Measurements from ENCODE around the gene TOR2A. TPM values are rescaled to one million over a fixed set of nuclear protein-coding genes. Genes with fewer than 3 reads are reported as not detected.

TOR2A gene
- polyA plus RNA-seq, 1 donor = 16.5 TPM

GRCh38 chr9:127777368-127777980, 42.4 kb upstream of the TOR2A start:
- H3K9me3 ChIP-seq (ENCODE audit: control insufficient read depth, low read depth, low read length) = no peaks in the 10 kb centered on the region
- no peak overlapping the region for H3K4me3 ChIP-seq (ENCODE audit: low read length)
- H3K27ac ChIP-seq (ENCODE audit: low read length) = no peak overlapping the region
- no peaks in the 10 kb centered on the region for H3K4me1 ChIP-seq (ENCODE audit: control insufficient read depth, insufficient read depth, low read length)
- 97% methylated on average over 5 of the region's 18 CpGs for WGBS (ENCODE audit: insufficient coverage, low lambda C conversion rate)
- no peak for DNase-seq
- H3K27me3 ChIP-seq (ENCODE audit: control insufficient read depth, insufficient read depth, low read length) = peaks cover 12% of the 10 kb centered on the region
- H3K36me3 ChIP-seq (ENCODE audit: control insufficient read depth, insufficient read depth, low read length) = no peaks in the 10 kb centered on the region

- DNase-seq = no peak
- Histone ChIP-seq H3K9me3 (ENCODE audit: control insufficient read depth, low read depth, low read length) (no peaks in the 10 kb centered on the region), H3K36me3 (ENCODE audit: control insufficient read depth, insufficient read depth, low read length) (no peaks in the 10 kb centered on the region), H3K4me3 (ENCODE audit: low read length) (no peak overlapping the region), H3K27ac (ENCODE audit: low read length) (no peak overlapping the region), H3K4me1 (ENCODE audit: control insufficient read depth, insufficient read depth, low read length) (no peaks in the 10 kb centered on the region), H3K27me3 (ENCODE audit: control insufficient read depth, insufficient read depth, low read length) (peaks cover 12% of the 10 kb centered on the region)
- WGBS (ENCODE audit: insufficient coverage, low lambda C conversion rate) = no CpG with 5 or more reads among the region's 5 CpGs
Observed at GRCh38 chr9:127776924-127777289, 41.8 kb upstream of the TOR2A start.

GRCh38 chr9:127776195-127776923, 41.3 kb upstream of the TOR2A start:
- Histone ChIP-seq H3K27me3 (ENCODE audit: control insufficient read depth, insufficient read depth, low read length) (peaks cover 12% of the 10 kb centered on the region), H3K9me3 (ENCODE audit: control insufficient read depth, low read depth, low read length) (no peaks in the 10 kb centered on the region), H3K4me3 (ENCODE audit: low read length) (no peak overlapping the region), H3K27ac (ENCODE audit: low read length) (no peak overlapping the region), H3K4me1 (ENCODE audit: control insufficient read depth, insufficient read depth, low read length) (peaks cover 2% of the 10 kb centered on the region), H3K36me3 (ENCODE audit: control insufficient read depth, insufficient read depth, low read length) (no peaks in the 10 kb centered on the region)
- DNase-seq = no peak
- WGBS (ENCODE audit: insufficient coverage, low lambda C conversion rate) = no CpG with 5 or more reads among the region's 15 CpGs

GRCh38 chr9:127773981-127774380, 38.9 kb upstream of the TOR2A start:
- Histone ChIP-seq H3K4me1 (ENCODE audit: control insufficient read depth, insufficient read depth, low read length) (peaks cover 8% of the 10 kb centered on the region), H3K4me3 (ENCODE audit: low read length) (no peak overlapping the region), H3K36me3 (ENCODE audit: control insufficient read depth, insufficient read depth, low read length) (no peaks in the 10 kb centered on the region), H3K27ac (ENCODE audit: low read length) (no peak overlapping the region), H3K9me3 (ENCODE audit: control insufficient read depth, low read depth, low read length) (no peaks in the 10 kb centered on the region), H3K27me3 (ENCODE audit: control insufficient read depth, insufficient read depth, low read length) (peaks cover 17% of the 10 kb centered on the region)
- whole genome bisulfite sequencing (ENCODE audit: insufficient coverage, low lambda C conversion rate) = no CpG with 5 or more reads among the region's 10 CpGs
- no peak for DNase-seq

GRCh38 chr9:127773272-127773671, 38.2 kb upstream of the TOR2A start:
- no peaks in the 10 kb centered on the region for H3K9me3 ChIP-seq (ENCODE audit: control insufficient read depth, low read depth, low read length)
- H3K4me1 ChIP-seq (ENCODE audit: control insufficient read depth, insufficient read depth, low read length) = peaks cover 8% of the 10 kb centered on the region
- no CpG with 5 or more reads among the region's 3 CpGs for WGBS (ENCODE audit: insufficient coverage, low lambda C conversion rate)
- peaks cover 17% of the 10 kb centered on the region for H3K27me3 ChIP-seq (ENCODE audit: control insufficient read depth, insufficient read depth, low read length)
- no peak overlapping the region for H3K27ac ChIP-seq (ENCODE audit: low read length)
- no peak overlapping the region for H3K4me3 ChIP-seq (ENCODE audit: low read length)
- no peaks in the 10 kb centered on the region for H3K36me3 ChIP-seq (ENCODE audit: control insufficient read depth, insufficient read depth, low read length)
- no peak for DNase-seq

GRCh38 chr9:127772603-127773002, 37.5 kb upstream of the TOR2A start:
- H3K4me3 ChIP-seq (ENCODE audit: low read length) = no peak overlapping the region
- WGBS (ENCODE audit: insufficient coverage, low lambda C conversion rate) = no CpG with 5 or more reads among the region's 5 CpGs
- no peaks in the 10 kb centered on the region for H3K36me3 ChIP-seq (ENCODE audit: control insufficient read depth, insufficient read depth, low read length)
- H3K27ac ChIP-seq (ENCODE audit: low read length) = no peak overlapping the region
- H3K9me3 ChIP-seq (ENCODE audit: control insufficient read depth, low read depth, low read length) = no peaks in the 10 kb centered on the region
- peaks cover 12% of the 10 kb centered on the region for H3K4me1 ChIP-seq (ENCODE audit: control insufficient read depth, insufficient read depth, low read length)
- H3K27me3 ChIP-seq (ENCODE audit: control insufficient read depth, insufficient read depth, low read length) = peaks cover 20% of the 10 kb centered on the region
- DNase-seq = no peak

GRCh38 chr9:127771570-127772189, 36.6 kb upstream of the TOR2A start:
- Histone ChIP-seq H3K36me3 (ENCODE audit: control insufficient read depth, insufficient read depth, low read length) (no peaks in the 10 kb centered on the region), H3K27ac (ENCODE audit: low read length) (peak overlapping the region; percentile 27)

GRCh38 chr9:127770905-127771569, 35.9 kb upstream of the TOR2A start:
- DNase-seq = peak; percentile 98 to 99
- Histone ChIP-seq H3K27ac (ENCODE audit: low read length) (no peak overlapping the region), H3K4me3 (ENCODE audit: low read length) (peak overlapping the region; percentile 38), H3K27me3 (ENCODE audit: control insufficient read depth, insufficient read depth, low read length) (peaks cover 20% of the 10 kb centered on the region), H3K9me3 (ENCODE audit: control insufficient read depth, low read depth, low read length) (no peaks in the 10 kb centered on the region), H3K36me3 (ENCODE audit: control insufficient read depth, insufficient read depth, low read length) (no peaks in the 10 kb centered on the region), H3K4me1 (ENCODE audit: control insufficient read depth, insufficient read depth, low read length) (peaks cover 17% of the 10 kb centered on the region)
- WGBS (ENCODE audit: insufficient coverage, low lambda C conversion rate) = no CpG with 5 or more reads among the region's 43 CpGs

More at GRCh38 chr9:127771570-127772189, 36.6 kb upstream of the TOR2A start:
- DNase-seq = no peak
- Histone ChIP-seq H3K27me3 (ENCODE audit: control insufficient read depth, insufficient read depth, low read length) (peaks cover 20% of the 10 kb centered on the region), H3K4me3 (ENCODE audit: low read length) (peak overlapping the region; percentile 38), H3K4me1 (ENCODE audit: control insufficient read depth, insufficient read depth, low read length) (peaks cover 17% of the 10 kb centered on the region), H3K9me3 (ENCODE audit: control insufficient read depth, low read depth, low read length) (no peaks in the 10 kb centered on the region)
- no CpG with 5 or more reads among the region's 19 CpGs for WGBS (ENCODE audit: insufficient coverage, low lambda C conversion rate)

- H3K4me1 ChIP-seq (ENCODE audit: control insufficient read depth, insufficient read depth, low read length) = peaks cover 17% of the 10 kb centered on the region
- no peaks in the 10 kb centered on the region for H3K36me3 ChIP-seq (ENCODE audit: control insufficient read depth, insufficient read depth, low read length)
- DNase-seq = no peak
- H3K9me3 ChIP-seq (ENCODE audit: control insufficient read depth, low read depth, low read length) = no peaks in the 10 kb centered on the region
- peak overlapping the region; percentile 38 for H3K4me3 ChIP-seq (ENCODE audit: low read length)
- peaks cover 20% of the 10 kb centered on the region for H3K27me3 ChIP-seq (ENCODE audit: control insufficient read depth, insufficient read depth, low read length)
- H3K27ac ChIP-seq (ENCODE audit: low read length) = no peak overlapping the region
- WGBS (ENCODE audit: insufficient coverage, low lambda C conversion rate) = no CpG with 5 or more reads among the region's 3 CpGs
Observed at GRCh38 chr9:127770583-127770904, 35.5 kb upstream of the TOR2A start.

GRCh38 chr9:127769929-127770582, 35.0 kb upstream of the TOR2A start:
- Histone ChIP-seq H3K4me1 (ENCODE audit: control insufficient read depth, insufficient read depth, low read length) (peaks cover 17% of the 10 kb centered on the region), H3K27me3 (ENCODE audit: control insufficient read depth, insufficient read depth, low read length) (peaks cover 20% of the 10 kb centered on the region), H3K4me3 (ENCODE audit: low read length) (peak overlapping the region; percentile 38), H3K27ac (ENCODE audit: low read length) (no peak overlapping the region), H3K36me3 (ENCODE audit: control insufficient read depth, insufficient read depth, low read length) (no peaks in the 10 kb centered on the region), H3K9me3 (ENCODE audit: control insufficient read depth, low read depth, low read length) (no peaks in the 10 kb centered on the region)
- WGBS (ENCODE audit: insufficient coverage, low lambda C conversion rate) = no CpG with 5 or more reads among the region's 4 CpGs
- DNase-seq = no peak

All from large intestine (tissue), 3 donors.